GM18907 (cell line): ENCODE data around the gene DSCAM.
"Not testable (repeated sequence)": the region's sequence is repeated elsewhere in the genome, so short reads cannot be mapped to it uniquely, and the experiment has no call there.

ENCODE experiments used
- ATAC-seq: cut with Tn5 transposase; IDR thresholded peaks from one replicate; pipeline ENCODE4 v1.9.1; 2021; ENCODE audit warnings: mild to moderate bottlenecking, moderate library complexity; ENCODE audit not compliant: unreplicated experiment

Gene DSCAM

GRCh38 chr21:40472013-40472412 lies 374.9 kb downstream of the DSCAM start:
- no peak for ATAC-seq

GRCh38 chr21:40471103-40471502 lies 375.9 kb downstream of the DSCAM start:
- ATAC-seq: no peak

DNA sequence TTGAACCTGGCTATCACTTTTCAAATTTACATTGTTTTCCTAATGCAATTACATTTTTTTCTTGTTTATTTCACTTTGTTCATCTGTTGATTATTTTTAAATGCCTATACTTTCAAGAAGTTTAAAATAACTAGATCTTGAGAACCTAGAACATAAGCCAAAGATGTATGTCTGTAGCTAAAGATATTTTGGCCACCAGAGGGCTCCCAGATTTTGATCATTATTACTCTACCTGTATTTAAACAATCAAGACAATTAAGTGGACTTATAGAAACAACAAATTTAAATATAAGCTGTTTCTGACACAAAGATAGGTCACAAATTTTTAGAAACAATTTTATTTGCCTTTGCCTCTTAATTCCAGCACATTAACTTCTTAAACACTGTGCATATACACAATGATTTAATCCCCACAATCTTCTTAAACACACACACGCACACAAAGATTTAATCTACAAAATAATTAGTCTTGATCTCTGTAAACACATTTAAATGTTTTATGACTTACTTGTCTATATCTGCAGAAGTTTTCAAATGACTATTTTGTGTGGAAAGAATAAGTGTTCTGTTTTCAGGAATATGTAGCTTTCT lies 380.0 kb downstream of the DSCAM start:
- ATAC-seq: no peak

DNA sequence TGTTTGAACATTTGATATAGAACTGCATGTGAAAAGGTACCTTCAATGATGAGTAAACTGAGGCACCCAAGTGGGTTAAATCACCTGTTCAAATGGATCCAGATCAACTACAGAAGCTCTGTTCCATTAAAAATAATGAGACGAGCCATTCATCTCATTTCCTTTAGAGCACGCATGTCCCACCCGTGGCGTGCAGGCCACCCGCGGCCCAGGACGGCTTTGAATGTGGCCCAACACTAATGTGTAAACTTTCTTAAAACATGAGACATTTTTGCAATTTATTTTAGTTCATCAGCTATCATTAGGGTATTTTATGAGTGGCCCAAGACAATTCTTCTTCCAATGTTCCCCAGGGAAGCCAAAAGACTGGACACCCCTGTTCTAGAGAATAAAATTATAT lies 381.6 kb downstream of the DSCAM start:
- ATAC-seq: no peak

DNA sequence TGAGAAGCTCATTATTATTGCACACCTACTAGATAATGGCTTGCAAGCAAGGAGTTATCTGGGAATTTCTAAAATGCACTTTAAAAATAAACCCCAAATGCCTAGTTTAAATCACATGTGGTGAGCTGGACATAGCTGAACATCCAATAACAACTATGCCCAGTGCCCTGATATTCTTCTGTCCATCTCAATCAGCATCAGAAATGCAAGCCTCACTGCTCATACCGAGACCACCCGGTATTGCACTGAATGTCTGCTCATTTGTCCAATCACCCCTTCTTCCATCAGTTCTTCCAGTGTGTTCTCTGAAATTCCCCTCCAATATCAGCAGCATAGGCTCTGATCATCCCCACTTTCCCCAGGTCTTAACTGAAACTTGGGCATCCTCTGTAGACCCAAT lies 383.8 kb downstream of the DSCAM start:
- ATAC-seq: no peak

DNA sequence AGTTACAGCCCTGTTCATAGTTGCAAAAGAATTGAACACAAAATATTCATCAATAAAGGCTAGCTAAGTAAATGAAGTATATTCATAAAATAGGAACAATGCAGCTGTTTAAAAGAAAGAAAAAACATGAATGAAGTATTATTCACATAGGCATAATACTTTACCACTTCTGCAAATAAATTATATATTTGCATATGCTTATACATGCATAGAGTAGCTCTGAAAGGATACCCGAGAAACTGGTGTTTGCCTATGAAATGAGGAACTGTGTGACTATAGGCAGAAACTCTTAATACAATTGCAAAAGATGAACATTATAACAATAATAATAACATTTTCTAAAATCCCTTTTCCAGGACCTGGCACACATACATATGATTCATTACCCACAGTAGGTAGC lies 385.9 kb downstream of the DSCAM start:
- ATAC-seq: no peak

DNA sequence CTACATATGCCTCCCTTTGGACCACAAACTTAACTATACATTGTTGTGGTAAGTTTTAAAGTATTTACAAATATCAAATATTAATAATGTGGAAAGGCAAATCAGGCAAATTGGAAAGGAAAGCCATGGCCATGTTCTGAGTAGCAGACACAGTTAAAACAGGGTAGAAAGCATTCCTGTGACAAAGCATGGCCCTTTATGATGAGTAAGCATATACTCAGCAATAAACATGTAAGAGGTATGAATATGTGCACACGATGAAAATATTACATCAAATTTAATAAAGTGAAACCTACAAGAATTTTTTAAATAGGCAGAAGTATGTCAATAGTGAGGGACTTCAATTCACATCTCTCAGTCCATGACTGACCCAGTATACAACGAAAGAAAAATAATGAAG lies 389.2 kb downstream of the DSCAM start:
- no peak for ATAC-seq

DNA sequence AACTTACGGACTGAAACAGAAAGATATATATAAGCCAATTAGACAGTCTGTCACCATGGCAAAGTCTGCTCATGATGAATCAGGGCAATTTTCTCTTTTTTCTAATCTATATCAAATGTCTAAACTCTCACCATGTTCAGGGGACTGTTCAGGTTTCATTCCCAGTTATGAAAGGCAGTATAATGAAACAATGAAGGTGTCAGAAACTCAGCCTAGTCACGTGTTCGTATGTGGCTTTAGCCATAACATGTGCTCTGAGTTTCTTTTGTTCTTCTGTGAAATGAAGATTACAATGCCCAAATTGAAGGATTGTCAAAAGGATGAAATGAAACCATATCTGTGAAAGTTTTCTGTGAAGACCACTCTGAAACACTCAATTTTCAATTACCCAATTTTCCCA lies 392.9 kb downstream of the DSCAM start:
- ATAC-seq: no peak

GRCh38 chr21:40453183-40453582 lies 393.8 kb downstream of the DSCAM start:
- no peak for ATAC-seq

- ATAC-seq: no peak
Measured at GRCh38 chr21:40452548-40452947, 394.4 kb downstream of the DSCAM start.

DNA sequence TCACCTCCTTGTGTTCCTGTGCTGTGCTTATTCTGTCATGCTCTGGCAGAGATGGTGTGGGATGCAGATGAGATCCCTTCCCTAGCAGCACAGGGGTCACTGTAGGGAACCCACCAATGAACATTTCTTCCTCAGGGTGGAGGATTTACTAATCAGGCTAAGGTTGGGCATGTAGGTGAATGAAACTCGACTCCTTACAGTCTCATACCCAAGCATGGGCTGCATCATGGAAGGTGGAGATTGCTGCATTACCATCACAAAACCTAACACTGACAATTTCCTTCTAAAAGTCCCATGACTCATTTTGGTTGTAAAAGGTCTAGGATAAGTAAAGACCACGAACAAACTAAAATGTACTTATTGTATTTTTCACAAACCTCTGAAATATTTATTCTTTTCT lies 399.9 kb downstream of the DSCAM start:
- ATAC-seq: no peak

DNA sequence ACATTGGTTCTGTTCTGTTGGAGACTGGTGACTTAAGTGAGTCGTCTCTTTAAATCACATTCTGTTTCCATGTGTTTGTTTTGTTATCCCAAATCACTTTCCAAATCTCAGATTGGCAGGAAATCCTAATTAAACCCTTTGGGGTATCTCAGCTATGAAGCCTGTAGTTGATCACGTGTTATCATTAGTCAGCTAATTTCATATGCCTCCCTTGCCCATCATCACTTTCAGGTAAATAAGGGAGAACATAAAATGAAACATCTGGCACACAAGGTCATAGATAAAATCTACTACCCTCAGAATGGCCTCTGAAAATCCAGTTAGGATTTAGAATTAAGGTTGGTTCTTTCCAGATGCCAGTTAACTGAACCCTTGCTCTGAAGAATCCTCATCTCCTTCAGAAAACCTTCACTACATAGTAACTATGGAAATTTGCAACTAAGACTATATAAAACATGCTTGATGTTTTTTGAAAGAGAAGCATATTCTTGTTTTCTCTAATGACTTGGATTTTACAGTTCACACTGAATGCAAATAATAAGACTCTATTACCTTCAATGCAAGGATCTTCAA lies 401.5 kb downstream of the DSCAM start:
- ATAC-seq: no peak

DNA sequence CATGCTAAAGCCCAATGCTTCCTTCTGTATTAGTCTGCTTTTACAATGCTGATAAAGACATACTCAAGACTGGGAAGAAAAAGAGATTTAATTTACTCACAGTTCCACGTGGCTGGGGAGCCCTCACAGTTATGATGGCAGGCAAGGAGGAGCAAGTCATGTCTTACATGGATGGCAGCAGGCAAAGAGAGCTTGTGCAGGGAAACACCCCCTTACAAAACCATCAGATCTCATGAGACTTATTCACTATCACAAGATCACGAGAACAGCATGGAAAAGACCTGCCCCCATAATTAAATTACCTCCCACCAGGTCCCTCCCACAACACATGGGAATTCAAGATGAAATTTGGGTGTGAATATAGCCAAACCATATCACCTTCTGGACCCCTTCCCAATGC lies 407.4 kb downstream of the DSCAM start:
- ATAC-seq: not testable (repeated sequence)

- ATAC-seq: no peak
Measured at GRCh38 chr21:40438616-40439015, 408.3 kb downstream of the DSCAM start.

GRCh38 chr21:40436261-40436660 lies 410.7 kb downstream of the DSCAM start:
- no peak for ATAC-seq

DNA sequence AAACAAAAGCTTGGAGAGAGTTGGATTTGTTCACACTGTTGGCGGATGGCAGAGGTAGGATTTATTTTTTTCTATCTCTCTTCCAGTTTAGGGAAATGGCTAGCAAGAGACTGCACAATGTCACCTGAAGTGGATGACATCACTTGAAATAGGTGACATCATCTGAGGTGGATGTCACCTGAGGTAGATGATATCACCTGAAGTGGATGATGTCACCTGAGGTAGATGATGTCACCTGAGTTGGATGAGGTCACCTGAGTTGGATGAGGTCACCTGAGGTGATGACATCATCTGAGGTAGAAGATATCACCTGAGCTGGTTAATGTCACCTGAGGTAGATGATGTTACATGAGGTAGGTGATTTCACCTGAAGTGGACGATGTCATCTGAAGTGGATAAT lies 413.4 kb downstream of the DSCAM start:
- no peak for ATAC-seq

DNA sequence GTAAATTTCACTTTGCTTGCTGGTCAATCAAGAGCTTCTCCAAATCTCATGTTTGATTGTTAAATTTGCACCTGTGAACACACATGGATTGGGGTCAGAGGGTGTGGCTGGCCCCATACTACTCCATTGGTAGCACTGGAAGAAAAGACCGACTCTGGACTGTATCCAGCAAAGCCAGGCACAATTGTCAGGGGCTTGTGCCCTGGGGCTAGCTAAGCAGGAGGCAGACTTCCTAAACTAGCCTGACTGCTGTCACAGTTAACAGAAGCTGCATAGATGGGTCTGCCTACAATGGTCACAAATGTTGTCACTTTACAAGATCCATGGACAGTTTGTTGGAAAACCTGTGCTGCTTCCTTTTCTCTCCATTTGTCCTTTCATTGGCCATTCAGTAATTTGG lies 421.0 kb downstream of the DSCAM start:
- ATAC-seq: no peak

GRCh38 chr21:40422896-40423635 lies 423.9 kb downstream of the DSCAM start:
- no peak for ATAC-seq

DNA sequence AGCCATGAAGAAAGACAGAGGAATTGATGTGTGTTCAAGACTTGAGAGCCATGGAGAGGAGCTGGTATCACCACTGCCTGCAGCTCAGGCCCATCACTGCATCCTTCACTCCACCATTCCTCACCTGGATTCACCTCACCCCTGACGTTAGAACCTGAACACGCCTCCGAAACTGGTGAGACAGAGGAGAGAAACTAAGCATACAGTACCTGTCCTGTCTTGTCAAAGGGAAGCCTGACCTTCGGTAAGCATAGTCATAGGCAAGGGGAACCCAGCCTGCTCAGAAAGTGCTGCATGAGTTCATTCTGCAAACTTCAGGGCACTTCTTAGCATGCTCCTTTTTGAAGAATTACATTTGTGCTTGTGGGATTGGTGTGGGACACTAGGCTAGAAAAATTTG lies 425.8 kb downstream of the DSCAM start:
- no peak for ATAC-seq

GRCh38 chr21:40416572-40416971 lies 430.4 kb downstream of the DSCAM start:
- no peak for ATAC-seq

GRCh38 chr21:40408561-40408960 lies 438.4 kb downstream of the DSCAM start:
- no peak for ATAC-seq

DNA sequence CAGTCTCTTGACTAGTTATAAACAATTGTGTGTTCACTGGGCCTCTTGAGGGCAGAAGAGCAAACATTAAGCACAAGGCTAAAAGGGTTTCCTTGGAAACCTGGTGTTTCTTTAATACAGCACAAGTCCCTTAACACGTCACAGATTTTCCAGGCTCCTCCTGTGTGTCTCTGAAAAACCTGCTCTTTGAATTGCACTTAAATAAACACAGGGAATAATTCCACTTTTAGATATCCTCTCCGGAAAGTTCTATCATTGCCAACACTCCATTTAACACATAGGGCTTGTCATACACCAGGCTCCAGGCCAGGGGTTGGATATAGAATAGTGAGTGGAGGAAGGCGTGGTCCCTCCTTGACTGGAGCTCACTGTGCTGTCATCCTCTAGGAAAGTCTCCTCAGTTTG lies 442.6 kb downstream of the DSCAM start:
- ATAC-seq: no peak
